SU-DHL-6 (cell line): ENCODE data around the gene MEF2D.

Source experiments
- CTCF ChIP-seq: fragments of 200-600 bp; sonication (generic); IDR thresholded peaks from one replicate; pipeline ENCODE4 v1.5.1; 2017; ENCODE audit warnings: antibody characterized with exemption, mild to moderate bottlenecking, low read length, moderate library complexity; ENCODE audit not compliant: insufficient read depth, poor library complexity, severe bottlenecking
- EZH2phosphoT487 ChIP-seq: fragments of 200-600 bp; sonication (generic), shearing (Covaris generic); conservative IDR thresholded peaks from 2 replicates; pipeline ENCODE4 v1.6.1; 2018; ENCODE audit warnings: mild to moderate bottlenecking, antibody characterized with exemption, low read length, moderate library complexity, mixed read lengths

- no peak for TF ChIP-seq CTCF
- TF ChIP-seq EZH2phosphoT487 = no peak
Measured at GRCh38 chr1:156493742-156494141, 6.8 kb downstream of the MEF2D start.
